Stomach (tissue), 4 donors: ENCODE data around the gene DEF6.

ENCODE experiments used
- POLR2AphosphoS5 ChIP-seq, 3 donors: sonication (generic); formaldehyde crosslinking; IDR thresholded peaks; one replicate each; pipeline ENCODE4 v1.6.1; 2016; ENCODE audit warnings: antibody characterized with exemption in 3 of 3
- TF ChIP-seq, protein P1 (sequence below), 7 experiments: fragments of 450-650 bp in 4 of 7; fragments of 200-600 bp in 3 of 7; sonication (generic) in 3 of 7; IDR thresholded peaks; one replicate each; pipeline ENCODE4 v1.5.1; 2016 to 2019; ENCODE audit warnings: antibody characterized with exemption in 7 of 7, control low read depth in 2 of 7, mild to moderate bottlenecking in 1 of 7

DNA sequence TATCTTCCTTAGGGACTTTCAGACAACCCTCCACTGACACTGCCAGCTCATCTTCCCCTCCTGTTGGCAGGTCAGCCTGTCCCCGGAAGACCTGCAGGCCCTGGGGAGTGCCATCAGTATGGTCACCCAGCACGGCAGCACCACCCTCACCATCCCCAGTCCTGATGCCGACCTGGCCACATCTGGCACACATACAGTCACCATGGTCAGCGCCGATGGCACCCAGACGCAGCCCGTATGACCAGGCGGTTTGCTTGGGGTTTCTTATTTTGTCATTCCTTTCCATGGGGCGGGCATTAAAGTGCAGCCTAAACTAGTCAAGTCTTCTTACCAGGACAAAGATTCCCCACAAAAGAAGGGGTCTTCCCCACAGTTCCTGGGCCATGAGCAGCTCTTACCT is 3.9 kb upstream of the DEF6 start:
- TF ChIP-seq, protein P1, sequence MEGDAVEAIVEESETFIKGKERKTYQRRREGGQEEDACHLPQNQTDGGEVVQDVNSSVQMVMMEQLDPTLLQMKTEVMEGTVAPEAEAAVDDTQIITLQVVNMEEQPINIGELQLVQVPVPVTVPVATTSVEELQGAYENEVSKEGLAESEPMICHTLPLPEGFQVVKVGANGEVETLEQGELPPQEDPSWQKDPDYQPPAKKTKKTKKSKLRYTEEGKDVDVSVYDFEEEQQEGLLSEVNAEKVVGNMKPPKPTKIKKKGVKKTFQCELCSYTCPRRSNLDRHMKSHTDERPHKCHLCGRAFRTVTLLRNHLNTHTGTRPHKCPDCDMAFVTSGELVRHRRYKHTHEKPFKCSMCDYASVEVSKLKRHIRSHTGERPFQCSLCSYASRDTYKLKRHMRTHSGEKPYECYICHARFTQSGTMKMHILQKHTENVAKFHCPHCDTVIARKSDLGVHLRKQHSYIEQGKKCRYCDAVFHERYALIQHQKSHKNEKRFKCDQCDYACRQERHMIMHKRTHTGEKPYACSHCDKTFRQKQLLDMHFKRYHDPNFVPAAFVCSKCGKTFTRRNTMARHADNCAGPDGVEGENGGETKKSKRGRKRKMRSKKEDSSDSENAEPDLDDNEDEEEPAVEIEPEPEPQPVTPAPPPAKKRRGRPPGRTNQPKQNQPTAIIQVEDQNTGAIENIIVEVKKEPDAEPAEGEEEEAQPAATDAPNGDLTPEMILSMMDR (IDR thresholded peaks at IDR 0.05), result no peak
- TF ChIP-seq POLR2AphosphoS5 (IDR thresholded peaks at IDR 0.05), result no peak
